ENCODE results near the gene APOC1.

The APOC1 gene

DNA sequence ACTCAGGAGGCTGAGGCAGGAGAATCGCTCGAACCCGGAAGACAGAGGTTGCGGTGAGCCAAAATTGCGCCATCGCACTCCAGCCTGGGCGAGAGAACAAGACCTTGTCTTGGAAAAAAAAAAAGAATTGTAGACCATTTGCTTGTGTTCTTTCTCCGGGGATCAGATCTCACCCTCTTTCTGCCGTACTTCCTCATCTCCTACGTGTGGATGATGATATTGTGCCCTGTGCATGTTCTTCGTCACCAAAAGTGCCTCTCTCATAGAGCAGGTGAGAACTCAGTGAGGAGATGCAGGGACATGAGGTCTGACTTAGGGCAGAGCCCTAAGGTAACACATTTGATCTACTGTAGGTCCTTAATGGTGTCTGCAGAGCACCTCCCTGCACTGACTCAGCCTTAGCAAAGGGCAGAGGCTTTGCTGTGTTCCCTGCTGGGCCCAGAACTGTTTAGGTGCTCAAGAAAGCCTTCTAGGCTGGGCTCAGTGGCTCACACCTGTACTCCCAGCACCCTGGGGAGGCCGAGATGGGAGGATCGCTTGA lies 32.7 kb downstream of the APOC1 start:
- peaks cover 2 to 6% of the 10 kb centered on the region in 2 donors for H3K36me3 ChIP-seq (ENCODE audit: control insufficient read depth in 2 of 2, insufficient read depth in 2 of 2, low read length in 2 of 2)
- H3K9ac ChIP-seq (ENCODE audit: low read length in 2 of 2) = no peak overlapping the region
- no peaks in the 10 kb centered on the region for H3K27me3 ChIP-seq (ENCODE audit: control insufficient read depth in 1 of 2, insufficient read depth in 2 of 2, low read length in 2 of 2)
- H3K27ac ChIP-seq (ENCODE audit: low read length) = no peak overlapping the region
- H3K4me1 ChIP-seq (ENCODE audit: control insufficient read depth, insufficient read depth, low read length) = peaks cover 4% of the 10 kb centered on the region
- no peaks in the 10 kb centered on the region for H3K9me3 ChIP-seq (ENCODE audit: control insufficient read depth in 2 of 2, low read length in 2 of 2)
- H3K4me3 ChIP-seq (ENCODE audit: low read length in 2 of 2) = no peak overlapping the region

DNA sequence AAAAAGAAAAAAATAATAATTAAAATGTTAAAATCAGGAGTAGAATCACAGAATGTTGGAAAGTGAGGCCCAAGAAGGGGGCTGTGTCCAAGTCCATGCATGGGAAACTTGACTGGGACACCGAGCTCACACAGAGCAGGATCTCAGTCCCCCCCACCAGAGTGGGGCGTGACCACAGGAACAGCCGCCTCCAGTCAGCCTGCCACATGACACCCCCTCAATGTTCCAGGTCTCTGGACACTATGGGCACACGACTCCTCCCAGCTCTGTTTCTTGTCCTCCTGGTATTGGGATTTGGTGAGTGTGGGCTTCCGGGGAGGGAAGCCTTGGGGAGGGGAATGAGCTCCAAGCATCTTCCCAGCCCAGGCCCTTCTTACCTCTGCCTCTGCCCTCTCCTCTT lies 33.8 kb downstream of the APOC1 start:
- Histone ChIP-seq H3K36me3 (ENCODE audit: control insufficient read depth in 2 of 2, insufficient read depth in 2 of 2, low read length in 2 of 2) (peaks cover 2 to 6% of the 10 kb centered on the region in 2 donors), H3K9ac (ENCODE audit: low read length in 2 of 2) (no peak overlapping the region), H3K4me3 (ENCODE audit: low read length in 2 of 2) (no peak overlapping the region), H3K9me3 (ENCODE audit: control insufficient read depth in 2 of 2, low read length in 2 of 2) (no peaks in the 10 kb centered on the region), H3K27me3 (ENCODE audit: control insufficient read depth in 1 of 2, insufficient read depth in 2 of 2, low read length in 2 of 2) (no peaks in the 10 kb centered on the region), H3K4me1 (ENCODE audit: control insufficient read depth, insufficient read depth, low read length) (peaks cover 4% of the 10 kb centered on the region), H3K27ac (ENCODE audit: low read length) (no peak overlapping the region)

DNA sequence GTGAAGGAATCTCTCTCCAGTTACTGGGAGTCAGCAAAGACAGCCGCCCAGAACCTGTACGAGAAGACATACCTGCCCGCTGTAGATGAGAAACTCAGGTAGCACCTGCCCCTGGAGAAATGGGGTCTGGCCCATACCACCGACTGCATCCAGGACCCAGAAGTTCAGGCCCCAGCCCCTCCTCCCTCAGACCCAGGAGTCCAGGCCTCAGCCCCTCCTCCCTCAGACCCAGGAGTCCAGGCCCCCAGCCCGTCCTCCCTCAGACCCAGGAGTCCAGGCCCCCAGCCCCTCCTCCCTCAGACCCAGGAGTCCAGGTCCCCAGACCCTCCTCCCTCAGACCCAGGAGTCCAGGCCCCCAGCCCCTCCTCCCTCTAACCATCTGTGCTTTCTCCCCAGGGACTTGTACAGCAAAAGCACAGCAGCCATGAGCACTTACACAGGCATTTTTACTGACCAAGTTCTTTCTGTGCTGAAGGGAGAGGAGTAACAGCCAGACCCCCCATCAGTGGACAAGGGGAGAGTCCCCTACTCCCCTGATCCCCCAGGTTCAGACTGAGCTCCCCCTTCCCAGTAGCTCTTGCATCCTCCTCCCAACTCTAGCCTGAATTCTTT lies 34.5 kb downstream of the APOC1 start:
- Histone ChIP-seq H3K36me3 (ENCODE audit: control insufficient read depth in 2 of 2, insufficient read depth in 2 of 2, low read length in 2 of 2) (peaks cover 2 to 6% of the 10 kb centered on the region in 2 donors), H3K9me3 (ENCODE audit: control insufficient read depth in 2 of 2, low read length in 2 of 2) (no peaks in the 10 kb centered on the region), H3K4me3 (ENCODE audit: low read length in 2 of 2) (no peak overlapping the region), H3K9ac (ENCODE audit: low read length in 2 of 2) (no peak overlapping the region), H3K4me1 (ENCODE audit: control insufficient read depth, insufficient read depth, low read length) (peaks cover 8% of the 10 kb centered on the region), H3K27ac (ENCODE audit: low read length) (no peak overlapping the region), H3K27me3 (ENCODE audit: control insufficient read depth in 1 of 2, insufficient read depth in 2 of 2, low read length in 2 of 2) (no peaks in the 10 kb centered on the region)

DNA sequence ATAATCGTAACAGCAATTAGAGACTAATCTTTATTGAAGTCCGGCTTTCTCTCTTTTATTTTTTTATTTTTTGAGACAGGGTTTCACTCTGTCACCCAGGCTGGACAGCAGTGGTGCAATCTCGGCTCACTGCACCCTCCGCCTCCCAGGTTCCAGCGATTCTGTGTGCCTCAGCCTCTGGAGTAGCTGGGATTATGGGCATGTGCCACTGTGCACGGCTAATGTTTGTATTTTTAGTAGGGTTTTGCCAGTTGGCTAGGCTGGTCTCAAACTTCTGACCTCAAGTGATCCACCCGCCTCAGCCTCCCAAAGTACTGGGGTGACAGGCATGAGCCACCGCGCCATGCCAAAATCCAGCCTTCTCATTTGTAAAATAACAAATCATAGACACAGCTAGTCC lies 35.1 kb downstream of the APOC1 start:
- H3K9me3 ChIP-seq (ENCODE audit: control insufficient read depth in 2 of 2, low read length in 2 of 2) = no peaks in the 10 kb centered on the region
- H3K27ac ChIP-seq (ENCODE audit: low read length) = no peak overlapping the region
- no peak overlapping the region for H3K4me3 ChIP-seq (ENCODE audit: low read length in 2 of 2)
- no peaks in the 10 kb centered on the region for H3K27me3 ChIP-seq (ENCODE audit: control insufficient read depth in 1 of 2, insufficient read depth in 2 of 2, low read length in 2 of 2)
- H3K4me1 ChIP-seq (ENCODE audit: control insufficient read depth, insufficient read depth, low read length) = peaks cover 14% of the 10 kb centered on the region
- no peak overlapping the region for H3K9ac ChIP-seq (ENCODE audit: low read length in 2 of 2)
- H3K36me3 ChIP-seq (ENCODE audit: control insufficient read depth in 2 of 2, insufficient read depth in 2 of 2, low read length in 2 of 2) = peaks cover 2 to 6% of the 10 kb centered on the region in 2 donors

DNA sequence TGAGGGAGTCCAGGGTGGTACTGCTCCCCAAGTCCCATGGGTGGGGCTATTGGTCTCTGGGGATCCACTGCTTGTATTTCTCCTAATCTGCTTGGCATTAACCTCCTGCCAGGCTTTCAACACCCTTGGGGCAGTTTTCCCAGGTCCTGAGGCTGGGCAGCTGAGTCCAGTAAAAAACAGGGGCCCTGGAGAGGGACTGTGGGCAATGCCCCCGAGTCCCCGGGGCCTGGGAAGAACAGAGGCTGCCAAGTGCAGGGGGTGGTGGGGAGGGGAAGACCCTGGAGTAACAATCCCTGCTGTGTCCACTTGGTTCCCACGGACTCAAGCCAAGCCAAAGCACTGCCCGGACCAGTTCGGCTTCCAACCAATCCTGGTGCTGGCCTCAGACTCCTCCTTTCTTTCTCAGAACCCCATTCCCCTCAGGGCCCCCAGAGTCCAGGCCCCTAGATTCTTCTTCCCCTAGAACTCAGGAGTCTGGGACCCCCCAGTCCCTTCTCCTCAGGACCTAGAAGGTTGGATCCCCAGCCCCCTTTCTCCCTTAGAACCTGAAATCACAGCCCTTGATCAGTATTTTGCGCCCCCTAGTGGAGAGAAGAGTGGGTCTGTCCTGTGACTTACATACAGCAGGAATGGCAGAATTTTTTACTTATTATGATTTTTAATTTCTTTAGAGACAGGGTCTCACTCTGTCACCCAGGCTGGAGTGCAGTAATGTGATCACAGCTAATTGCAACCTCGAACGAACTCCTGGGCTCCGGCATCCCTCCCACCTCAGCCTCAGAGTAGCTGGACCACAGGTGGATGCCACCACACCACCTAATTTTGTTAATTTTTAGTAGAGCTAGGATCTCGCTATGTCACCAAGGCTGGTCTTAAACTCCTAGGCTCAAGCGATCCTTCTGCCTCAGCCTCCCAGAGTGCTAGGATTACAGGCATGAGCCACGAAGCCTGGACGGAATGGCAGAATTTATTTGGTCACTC lies 37.1 kb downstream of the APOC1 start:
- H3K27me3 ChIP-seq (ENCODE audit: control insufficient read depth in 1 of 2, insufficient read depth in 2 of 2, low read length in 2 of 2) = no peaks in the 10 kb centered on the region
- H3K27ac ChIP-seq (ENCODE audit: low read length) = no peak overlapping the region
- no peaks in the 10 kb centered on the region for H3K9me3 ChIP-seq (ENCODE audit: control insufficient read depth in 2 of 2, low read length in 2 of 2)
- peaks cover 2 to 6% of the 10 kb centered on the region in 2 donors for H3K36me3 ChIP-seq (ENCODE audit: control insufficient read depth in 2 of 2, insufficient read depth in 2 of 2, low read length in 2 of 2)
- no peak overlapping the region for H3K4me3 ChIP-seq (ENCODE audit: low read length in 2 of 2)
- peaks cover 24% of the 10 kb centered on the region for H3K4me1 ChIP-seq (ENCODE audit: control insufficient read depth, insufficient read depth, low read length)
- peak overlapping the region in 1 of 2 donors; percentile 4 for H3K9ac ChIP-seq (ENCODE audit: low read length in 2 of 2)

DNA sequence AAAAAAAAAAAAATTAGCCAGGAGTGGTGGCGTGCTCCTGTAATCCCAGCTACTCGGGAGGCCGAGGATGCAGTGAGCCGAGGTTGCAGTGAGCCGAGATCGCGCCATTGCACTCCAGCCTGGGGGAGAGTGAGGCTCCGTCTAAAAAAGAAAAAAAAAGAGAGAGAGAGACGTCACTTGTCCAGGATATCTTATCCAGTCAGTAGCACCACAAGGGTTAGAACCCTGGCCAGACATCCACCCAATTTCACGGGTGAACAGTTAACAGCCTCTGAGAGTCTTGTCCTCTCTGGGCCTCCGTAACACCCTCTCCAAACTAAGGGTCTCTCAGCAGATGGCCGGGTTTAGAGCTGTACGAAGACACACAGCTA lies 39.9 kb downstream of the APOC1 start:
- Histone ChIP-seq H3K4me1 (ENCODE audit: control insufficient read depth, insufficient read depth, low read length) (peaks cover 43% of the 10 kb centered on the region), H3K9ac (ENCODE audit: low read length in 2 of 2) (peak overlapping the region; percentile 89 to 98), H3K9me3 (ENCODE audit: control insufficient read depth in 2 of 2, low read length in 2 of 2) (no peaks in the 10 kb centered on the region), H3K27me3 (ENCODE audit: control insufficient read depth in 1 of 2, insufficient read depth in 2 of 2, low read length in 2 of 2) (no peaks in the 10 kb centered on the region), H3K36me3 (ENCODE audit: control insufficient read depth in 2 of 2, insufficient read depth in 2 of 2, low read length in 2 of 2) (peaks cover 6 to 9% of the 10 kb centered on the region in 2 donors), H3K4me3 (ENCODE audit: low read length in 2 of 2) (peak overlapping the region; percentile 81 to 100), H3K27ac (ENCODE audit: low read length) (peak overlapping the region; percentile 90)

DNA sequence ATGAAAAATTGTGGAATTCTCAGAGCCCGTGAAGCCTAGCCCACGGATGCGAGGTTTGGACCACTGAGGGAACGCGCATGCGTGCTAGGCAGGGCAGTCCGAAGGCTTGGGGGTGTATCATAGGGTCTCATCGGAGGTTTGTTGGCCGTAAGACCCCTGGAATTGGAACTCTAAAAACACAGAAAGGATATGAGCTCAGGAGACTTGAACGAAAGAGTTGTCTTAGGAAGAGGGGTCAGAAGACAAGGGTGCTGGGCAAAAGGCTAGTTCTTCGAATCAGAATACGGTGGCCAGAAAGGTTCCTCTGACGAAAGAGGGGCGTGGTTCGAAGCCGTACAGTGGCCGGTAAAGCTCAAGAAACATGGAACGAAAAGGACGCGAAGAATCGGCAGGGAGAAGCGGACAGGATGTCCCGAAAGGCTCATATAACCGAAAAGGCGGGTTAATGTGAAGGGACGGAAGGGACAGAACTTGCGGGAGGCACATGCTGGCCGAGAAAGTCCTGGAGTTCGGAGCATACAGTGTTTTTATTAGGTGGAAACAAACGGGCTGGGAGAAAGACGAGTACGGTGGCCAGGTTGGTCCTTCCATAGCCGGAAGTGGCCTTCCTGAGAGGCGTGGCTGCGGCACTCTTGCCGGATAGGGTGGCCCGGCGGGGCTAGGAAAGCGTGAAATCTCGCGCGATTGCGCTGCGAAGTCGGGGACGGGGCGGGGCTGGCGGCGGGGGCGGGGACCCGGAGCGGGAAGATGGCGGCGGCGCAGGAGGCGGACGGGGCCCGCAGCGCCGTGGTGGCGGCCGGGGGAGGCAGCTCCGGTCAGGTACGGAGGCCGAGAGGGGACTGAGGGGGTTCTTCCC lies 40.5 kb downstream of the APOC1 start, which contains the start of gene CLPTM1:
TSS of gene CLPTM1 (plus strand) at position 732 of the 856 bp plus-strand sequence. CDS start at position 748, 16 bp downstream.
- H3K4me1 ChIP-seq (ENCODE audit: control insufficient read depth, insufficient read depth, low read length) = peaks cover 48% of the 10 kb centered on the region
- no peaks in the 10 kb centered on the region for H3K27me3 ChIP-seq (ENCODE audit: control insufficient read depth in 1 of 2, insufficient read depth in 2 of 2, low read length in 2 of 2)
- peak within 1 kb of the TSS; percentile 90 for H3K27ac ChIP-seq (ENCODE audit: low read length)
- H3K9me3 ChIP-seq (ENCODE audit: control insufficient read depth in 2 of 2, low read length in 2 of 2) = no peaks in the 10 kb centered on the region
- H3K36me3 ChIP-seq (ENCODE audit: control insufficient read depth in 2 of 2, insufficient read depth in 2 of 2, low read length in 2 of 2) = peaks cover 3 to 9% of the 10 kb centered on the region in 2 donors
- H3K9ac ChIP-seq (ENCODE audit: low read length in 2 of 2) = peak within 1 kb of the TSS; percentile 98 to 99
- H3K4me3 ChIP-seq (ENCODE audit: low read length in 2 of 2) = peak within 1 kb of the TSS; percentile 82 to 100

DNA sequence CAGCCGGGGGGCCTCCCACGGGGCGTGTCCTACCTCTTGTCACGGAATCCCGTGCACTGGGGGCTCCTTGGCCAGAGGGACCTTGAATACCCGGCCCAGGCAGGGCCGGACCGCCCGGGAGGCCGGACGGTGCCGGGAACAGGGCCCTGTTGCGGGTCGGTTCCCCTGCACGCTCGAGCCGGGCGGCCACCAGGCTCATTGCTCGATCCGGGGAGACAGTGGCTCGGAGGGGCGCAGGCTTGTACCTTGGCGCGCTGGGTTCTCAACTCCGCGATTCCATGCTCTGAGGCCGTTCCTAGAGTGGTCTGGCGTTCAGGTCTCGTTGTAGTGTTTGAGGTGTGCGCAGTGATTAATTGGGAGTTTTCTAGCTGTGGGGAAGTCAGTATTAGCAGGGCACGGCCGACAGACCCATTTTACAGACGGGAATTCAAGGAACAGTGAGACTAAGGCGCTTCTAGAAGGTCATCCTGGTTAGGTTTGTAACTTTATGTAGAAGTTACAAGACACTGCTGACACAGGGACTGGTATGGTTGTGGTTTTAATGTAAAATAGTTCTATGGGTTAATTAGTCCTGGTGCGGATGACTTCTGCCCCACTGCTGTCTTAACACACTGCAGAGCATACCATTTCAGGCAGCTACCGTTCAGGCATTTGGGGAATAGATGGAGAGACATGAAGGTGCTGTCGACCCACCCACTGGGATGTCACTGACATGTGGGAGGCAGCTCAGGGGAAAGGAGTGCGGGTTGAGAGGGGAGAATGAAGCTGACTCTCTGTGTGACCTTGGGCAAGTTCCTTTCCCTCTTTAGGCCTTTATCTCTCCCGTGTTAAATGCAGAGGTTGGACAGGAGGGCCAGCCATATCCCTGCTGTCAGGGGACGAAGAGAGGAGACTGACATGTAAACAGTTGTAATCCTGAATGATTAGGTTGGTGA lies 41.4 kb downstream of the APOC1 start:
- Histone ChIP-seq H3K4me3 (ENCODE audit: low read length in 2 of 2) (peak overlapping the region; percentile 82 to 100), H3K27ac (ENCODE audit: low read length) (peak overlapping the region; percentile 90), H3K27me3 (ENCODE audit: control insufficient read depth in 1 of 2, insufficient read depth in 2 of 2, low read length in 2 of 2) (no peaks in the 10 kb centered on the region), H3K9me3 (ENCODE audit: control insufficient read depth in 2 of 2, low read length in 2 of 2) (no peaks in the 10 kb centered on the region), H3K9ac (ENCODE audit: low read length in 2 of 2) (peak overlapping the region; percentile 98 to 99), H3K36me3 (ENCODE audit: control insufficient read depth in 2 of 2, insufficient read depth in 2 of 2, low read length in 2 of 2) (peaks cover 0 to 12% of the 10 kb centered on the region in 2 donors), H3K4me1 (ENCODE audit: control insufficient read depth, insufficient read depth, low read length) (peaks cover 50% of the 10 kb centered on the region)

DNA sequence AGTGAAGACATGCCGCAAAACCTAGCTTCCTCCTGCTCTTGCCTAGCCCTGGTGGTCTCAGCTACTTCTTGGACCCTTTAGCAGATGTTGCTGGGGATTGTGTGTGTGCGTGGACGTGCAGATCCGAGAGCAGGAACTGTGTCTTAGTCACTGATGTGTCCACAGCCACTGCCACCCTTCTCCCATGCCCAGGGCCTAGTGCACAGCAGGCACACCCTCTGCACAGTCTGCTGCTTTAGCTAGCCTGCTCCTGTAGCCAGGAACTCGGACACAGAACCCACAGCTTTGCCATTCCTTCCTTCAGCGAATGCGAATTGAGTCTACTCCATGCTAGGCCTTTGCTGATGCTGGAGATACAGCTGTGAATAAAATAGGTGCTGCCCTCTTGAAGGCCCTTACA lies 43.1 kb downstream of the APOC1 start:
- Histone ChIP-seq H3K4me1 (ENCODE audit: control insufficient read depth, insufficient read depth, low read length) (peaks cover 46% of the 10 kb centered on the region), H3K27ac (ENCODE audit: low read length) (no peak overlapping the region), H3K9ac (ENCODE audit: low read length in 2 of 2) (peak overlapping the region; percentile 13 to 40)

More for the DNA sequence above, 43.1 kb downstream of the APOC1 start:
- no peaks in the 10 kb centered on the region for H3K27me3 ChIP-seq (ENCODE audit: control insufficient read depth in 1 of 2, insufficient read depth in 2 of 2, low read length in 2 of 2)
- no peaks in the 10 kb centered on the region for H3K9me3 ChIP-seq (ENCODE audit: control insufficient read depth in 2 of 2, low read length in 2 of 2)
- no peak overlapping the region for H3K4me3 ChIP-seq (ENCODE audit: low read length in 2 of 2)
- H3K36me3 ChIP-seq (ENCODE audit: control insufficient read depth in 2 of 2, insufficient read depth in 2 of 2, low read length in 2 of 2) = peaks cover 4 to 19% of the 10 kb centered on the region in 2 donors
